Measurements from ENCODE around the gene TSC22D1.

The TSC22D1 gene

DNA sequence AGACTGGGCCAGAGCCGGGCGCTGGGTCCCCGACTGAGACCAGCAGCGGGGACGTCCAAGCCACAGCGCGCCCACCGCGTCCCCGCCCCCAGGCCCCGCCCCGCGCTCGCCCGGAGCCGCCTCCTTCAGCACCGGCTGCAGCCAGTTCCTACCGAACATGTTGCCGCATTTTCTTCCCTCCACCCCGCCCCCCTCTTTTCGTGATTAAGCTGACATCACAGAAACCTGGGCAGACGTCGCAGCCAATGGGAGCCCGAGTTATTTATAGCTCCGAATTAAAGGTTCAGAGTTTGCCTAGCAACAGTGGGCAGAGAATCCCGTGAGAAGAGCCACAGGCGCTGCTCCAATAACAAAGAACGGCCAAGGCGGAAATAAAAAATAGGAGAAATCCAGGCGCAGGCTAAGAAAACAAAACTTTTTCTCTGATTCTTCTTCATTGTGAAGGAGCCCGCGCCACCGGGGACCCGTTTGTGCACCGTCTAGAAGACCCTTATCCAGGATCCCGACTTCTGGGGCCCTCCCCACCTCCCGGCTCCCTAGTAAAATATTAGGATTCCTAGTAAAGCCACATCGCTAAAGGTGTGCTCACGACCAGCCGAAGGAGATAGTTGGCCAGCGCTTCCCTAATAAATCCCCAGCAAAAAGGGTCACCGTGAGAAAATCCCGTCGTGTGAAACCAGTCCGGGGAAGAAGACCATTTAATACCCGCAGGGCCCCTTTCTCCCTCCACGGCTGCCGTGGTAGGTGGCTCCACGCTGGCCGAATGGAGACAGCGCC, 140.8 kb downstream of the TSC22D1 start:
- peak overlapping the region; percentile 87 for H3K27ac ChIP-seq
- DNase-seq (ENCODE audit: low read depth, low spot score), result peak; percentile 97

- H3K27ac ChIP-seq, result peak overlapping the region; percentile 87
- DNase-seq (ENCODE audit: low read depth, low spot score), result no peak
These were observed 141.4 kb downstream of the TSC22D1 start for GRCh38 chr13:44434766-44435141.

- peak overlapping the region; percentile 87 for H3K27ac ChIP-seq
- no peak for DNase-seq (ENCODE audit: low read depth, low spot score)
These were observed 142.0 kb downstream of the TSC22D1 start for GRCh38 chr13:44433863-44434765.

GRCh38 chr13:44432650-44433049, 143.5 kb downstream of the TSC22D1 start:
- no peak overlapping the region for H3K27ac ChIP-seq
- DNase-seq (ENCODE audit: low read depth, low spot score), result no peak

DNA sequence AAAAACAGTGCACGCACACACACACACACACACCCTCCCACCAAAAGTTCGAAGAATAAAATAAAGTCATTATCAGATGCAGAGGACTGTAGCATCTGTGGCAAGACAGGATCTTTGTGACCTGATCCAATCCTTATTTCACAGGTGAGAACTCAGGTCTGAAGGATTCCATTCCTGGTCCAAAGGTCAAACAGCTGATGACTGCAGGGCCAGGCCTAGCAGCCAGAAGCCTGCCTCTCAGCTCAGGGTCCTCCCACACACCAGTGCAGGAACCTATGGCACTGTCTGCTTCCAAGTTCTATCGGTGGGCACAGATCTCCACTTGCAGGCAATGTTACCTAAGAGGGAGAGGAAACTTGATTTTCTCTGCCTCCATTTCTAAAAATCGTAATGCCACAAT, 145.0 kb downstream of the TSC22D1 start:
- H3K27ac ChIP-seq, result no peak overlapping the region
- DNase-seq (ENCODE audit: low read depth, low spot score), result no peak

- DNase-seq (ENCODE audit: low read depth, low spot score), result no peak
These were observed 146.8 kb downstream of the TSC22D1 start for GRCh38 chr13:44429311-44429710.

DNA sequence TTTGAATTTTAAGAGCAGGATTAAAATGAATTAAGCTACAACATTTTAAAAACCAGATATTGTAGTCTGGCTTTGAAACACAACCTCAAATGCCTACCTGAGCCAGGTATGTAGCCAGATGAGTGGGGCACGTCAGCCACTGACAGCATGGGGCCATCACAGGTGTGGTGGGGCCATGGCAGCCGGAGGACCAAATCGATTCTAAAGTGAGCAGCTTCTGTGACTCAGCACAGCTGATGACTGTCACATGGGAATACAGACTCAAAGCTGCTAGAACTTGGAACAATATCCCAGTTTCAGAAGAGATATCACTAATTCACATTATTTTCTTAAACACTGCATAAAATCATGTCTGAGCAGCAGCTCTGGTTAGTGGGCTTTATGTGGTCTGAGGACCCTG, 149.7 kb downstream of the TSC22D1 start:
- no peak for DNase-seq (ENCODE audit: low read depth, low spot score)
- no peak overlapping the region for H3K27ac ChIP-seq

More at GRCh38 chr13:44429311-44429710, 146.8 kb downstream of the TSC22D1 start:
- no peak overlapping the region for H3K27ac ChIP-seq

DNA sequence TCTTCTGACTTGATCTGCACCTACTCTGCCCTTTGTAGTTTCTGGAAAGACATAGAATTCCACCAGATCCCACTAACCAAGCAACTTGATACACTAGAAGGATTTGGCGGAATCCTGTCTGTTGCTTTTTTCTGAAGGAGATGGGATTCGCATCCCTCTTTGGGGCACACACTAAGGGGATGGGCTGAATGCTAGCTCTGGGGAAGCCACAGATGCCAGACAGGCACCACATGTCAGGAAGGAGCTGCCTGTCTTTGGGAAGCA, 150.4 kb downstream of the TSC22D1 start:
- no peak for DNase-seq (ENCODE audit: low read depth, low spot score)
- no peak overlapping the region for H3K27ac ChIP-seq

DNA sequence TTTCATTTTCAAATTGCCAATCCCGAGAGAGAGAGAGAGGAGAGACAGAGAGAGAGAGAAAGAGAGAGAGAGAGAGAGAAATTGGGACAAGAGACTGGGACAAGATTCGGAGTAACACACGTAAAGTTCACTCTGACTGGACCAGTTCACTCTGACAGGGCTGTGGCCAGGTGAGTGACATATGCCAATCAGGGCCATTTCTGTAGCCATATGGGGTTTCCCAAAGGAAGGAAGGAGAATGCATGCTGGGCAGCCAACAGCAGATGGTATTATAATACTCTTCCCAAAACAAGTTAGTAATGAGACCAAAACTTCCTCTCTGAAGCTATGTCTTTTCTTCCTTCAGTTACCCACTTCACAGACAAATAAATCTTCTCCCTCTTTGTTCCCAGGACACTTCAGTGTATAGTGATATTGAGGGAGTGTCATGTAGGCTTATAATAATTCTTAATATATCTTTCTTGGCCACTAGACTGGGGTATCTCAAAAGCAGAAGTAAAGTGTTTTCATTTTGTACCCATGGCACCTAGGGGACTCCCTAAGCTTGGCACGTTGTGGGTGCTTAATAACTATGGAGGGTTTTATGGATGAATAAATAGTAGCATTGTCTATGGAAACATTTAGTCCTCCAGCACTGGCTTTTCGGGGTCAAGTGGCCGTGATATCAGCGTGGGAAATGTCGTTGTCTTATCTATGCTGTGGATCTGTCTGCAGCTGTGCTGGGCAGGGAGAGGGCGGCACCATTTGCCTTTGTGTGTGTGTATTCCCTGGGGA, 150.9 kb downstream of the TSC22D1 start:
- DNase-seq (ENCODE audit: low read depth, low spot score), result no peak
- H3K27ac ChIP-seq, result no peak overlapping the region

DNA sequence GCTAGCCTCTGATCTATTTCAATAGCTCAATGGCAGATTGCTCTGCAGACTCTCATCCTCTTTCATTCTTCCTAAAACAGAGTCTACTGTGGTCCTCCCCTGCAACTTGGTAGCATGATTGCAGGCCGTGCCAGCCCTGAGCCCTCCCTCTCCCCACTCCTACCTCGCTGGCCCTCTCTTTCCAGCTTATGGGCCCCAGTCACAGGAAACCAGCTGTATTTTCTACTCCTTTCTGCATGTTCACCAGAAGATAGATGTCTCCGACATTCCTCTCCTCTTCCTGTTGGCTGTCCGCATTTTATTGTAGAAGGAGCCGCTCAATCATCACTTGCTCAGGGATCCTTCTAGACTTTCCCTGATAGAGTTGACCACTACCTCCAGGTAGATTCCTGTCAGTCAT, 152.3 kb downstream of the TSC22D1 start:
- no peak overlapping the region for H3K27ac ChIP-seq
- DNase-seq (ENCODE audit: low read depth, low spot score), result no peak

GRCh38 chr13:44422755-44423643, 153.1 kb downstream of the TSC22D1 start:
- no peak for DNase-seq (ENCODE audit: low read depth, low spot score)

DNA sequence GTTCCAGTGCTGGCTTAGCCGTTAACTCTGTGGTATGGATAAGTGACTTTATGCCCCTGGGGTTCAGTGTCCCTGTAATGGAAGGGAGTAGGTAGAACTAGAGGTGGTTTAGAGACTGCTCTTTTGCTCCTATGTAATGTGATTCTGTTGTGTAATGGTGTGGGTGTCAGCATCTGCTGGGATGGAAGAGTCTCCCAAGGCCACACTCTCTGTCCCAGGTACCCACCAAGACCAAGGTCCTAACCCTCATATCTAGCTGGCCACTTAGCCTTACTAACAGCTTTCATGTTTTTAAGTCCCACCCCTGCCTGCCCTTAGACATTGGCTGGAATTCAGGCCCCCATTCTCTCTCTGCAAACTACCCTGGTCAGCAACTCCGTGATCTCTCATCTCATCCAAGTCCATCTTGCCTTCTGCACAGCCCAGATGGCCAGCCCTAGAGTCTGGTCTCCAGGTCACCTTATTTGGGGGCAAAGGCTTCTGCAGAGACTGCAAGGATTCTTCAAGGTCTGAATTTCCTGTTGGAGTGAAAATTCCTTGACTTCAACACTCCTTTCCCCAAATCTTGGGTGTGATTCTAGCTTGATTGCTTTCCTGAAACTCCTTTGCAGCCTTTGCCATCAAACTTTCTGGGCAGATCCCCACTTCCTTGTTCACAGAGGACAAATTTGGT, 154.1 kb downstream of the TSC22D1 start:
- no peak overlapping the region for H3K27ac ChIP-seq
- no peak for DNase-seq (ENCODE audit: low read depth, low spot score)

More at GRCh38 chr13:44422755-44423643, 153.1 kb downstream of the TSC22D1 start:
- H3K27ac ChIP-seq, result no peak overlapping the region

DNA sequence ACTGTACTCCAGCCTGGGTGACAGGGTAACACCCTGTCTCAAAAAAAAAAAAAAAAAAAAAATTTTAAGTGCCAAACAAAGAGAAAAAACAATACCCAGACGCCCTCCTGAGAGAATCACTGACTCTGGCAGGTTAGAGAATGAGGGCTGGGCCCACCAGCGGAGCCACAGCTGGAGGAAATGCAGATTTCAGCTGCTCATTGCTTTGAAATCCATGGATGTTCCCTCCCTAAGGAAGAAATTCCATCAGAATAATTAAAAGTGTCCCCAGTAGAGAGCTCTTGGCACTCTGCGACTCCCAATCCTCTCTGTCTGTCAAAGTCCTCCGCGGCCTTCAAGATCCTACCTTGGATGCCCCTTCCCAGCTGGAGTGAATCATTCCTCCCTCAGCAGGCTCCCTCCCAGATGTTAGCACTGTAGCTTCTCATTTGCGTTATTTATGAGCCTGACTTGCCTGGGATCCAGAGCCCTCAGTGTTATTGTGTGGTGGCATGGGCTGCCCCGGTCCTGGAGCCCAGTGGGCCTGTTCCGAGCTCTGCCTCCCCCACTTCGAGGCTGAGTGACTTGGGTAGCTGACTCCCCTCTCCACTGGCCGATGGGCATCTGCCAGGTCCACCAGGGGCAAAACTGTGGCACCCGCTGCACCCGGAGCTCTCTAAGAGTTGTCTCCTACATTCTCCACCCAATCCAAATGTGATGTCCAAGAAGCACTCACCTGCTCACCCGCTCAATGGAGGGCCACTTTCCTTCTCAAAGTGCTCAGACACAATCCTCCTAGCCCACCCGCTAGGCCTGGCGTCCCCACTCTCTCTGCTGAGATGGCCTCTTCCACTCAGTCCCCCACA, 155.5 kb downstream of the TSC22D1 start:
- no peak overlapping the region for H3K27ac ChIP-seq
- DNase-seq (ENCODE audit: low read depth, low spot score), result no peak

DNA sequence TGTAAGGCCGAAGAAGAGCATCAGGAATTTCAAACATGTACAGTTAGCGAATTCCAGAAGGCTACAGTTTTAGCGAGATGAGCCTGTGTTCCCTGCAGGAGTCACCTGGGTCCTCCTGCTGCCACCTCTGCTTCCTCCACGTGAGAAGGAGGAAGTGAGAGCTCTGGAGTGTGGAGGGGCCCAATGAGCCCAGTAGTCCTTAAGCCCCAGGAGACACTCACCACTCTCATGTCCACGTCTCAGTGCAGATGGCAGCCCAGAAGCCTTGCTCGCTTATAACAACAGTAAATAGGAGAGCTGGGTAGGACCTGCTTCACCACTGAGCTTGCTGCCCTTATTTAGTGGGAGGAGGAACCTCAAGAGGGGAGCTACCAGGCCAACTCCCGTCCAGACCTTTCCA, 158.3 kb downstream of the TSC22D1 start:
- no peak for DNase-seq (ENCODE audit: low read depth, low spot score)

DNA sequence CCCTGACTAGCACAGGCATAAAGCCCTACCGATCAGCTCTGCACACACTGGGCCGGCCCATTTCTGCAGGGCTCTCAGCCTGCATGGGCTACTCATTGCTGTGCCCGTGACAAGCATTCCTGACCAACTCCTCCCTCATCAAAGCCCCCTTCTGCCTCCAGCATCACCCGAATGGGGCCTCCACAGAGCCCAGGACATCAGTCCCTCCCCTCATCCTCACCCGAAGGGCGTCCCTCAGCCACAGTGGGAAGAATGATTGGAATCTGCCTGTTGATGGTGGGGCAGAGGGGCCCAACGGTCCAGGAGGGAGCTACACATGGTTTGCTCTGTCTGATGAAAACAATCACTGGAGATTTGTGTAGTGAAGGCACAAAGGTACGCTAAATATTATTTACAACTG, 158.7 kb downstream of the TSC22D1 start:
- no peak for DNase-seq (ENCODE audit: low read depth, low spot score)
- no peak overlapping the region for H3K27ac ChIP-seq

More for the DNA sequence above, 158.3 kb downstream of the TSC22D1 start:
- H3K27ac ChIP-seq, result no peak overlapping the region

GRCh38 chr13:44416744-44417143, 159.4 kb downstream of the TSC22D1 start:
- no peak overlapping the region for H3K27ac ChIP-seq
- DNase-seq (ENCODE audit: low read depth, low spot score), result no peak

DNA sequence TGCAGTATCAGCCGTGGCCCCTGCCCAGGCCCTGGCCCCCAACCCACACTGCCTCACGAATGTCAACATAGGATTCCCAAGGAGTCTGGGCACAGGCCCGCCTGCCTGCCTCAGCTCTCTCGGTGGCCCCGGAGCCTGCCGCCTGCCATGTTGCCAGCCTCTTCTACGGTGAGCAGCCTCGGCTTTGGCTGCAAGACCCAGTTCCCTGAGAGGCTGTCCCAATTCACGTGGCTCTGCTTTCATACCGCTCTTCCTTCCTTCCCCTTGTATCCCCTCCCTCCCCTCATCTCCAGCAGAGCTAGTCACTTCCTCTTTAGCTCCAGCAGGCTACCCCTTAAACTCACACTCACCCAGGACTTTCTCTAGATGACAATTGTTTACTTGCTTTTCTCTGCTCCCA, 159.8 kb downstream of the TSC22D1 start:
- DNase-seq (ENCODE audit: low read depth, low spot score), result no peak
- H3K27ac ChIP-seq, result no peak overlapping the region

DNA sequence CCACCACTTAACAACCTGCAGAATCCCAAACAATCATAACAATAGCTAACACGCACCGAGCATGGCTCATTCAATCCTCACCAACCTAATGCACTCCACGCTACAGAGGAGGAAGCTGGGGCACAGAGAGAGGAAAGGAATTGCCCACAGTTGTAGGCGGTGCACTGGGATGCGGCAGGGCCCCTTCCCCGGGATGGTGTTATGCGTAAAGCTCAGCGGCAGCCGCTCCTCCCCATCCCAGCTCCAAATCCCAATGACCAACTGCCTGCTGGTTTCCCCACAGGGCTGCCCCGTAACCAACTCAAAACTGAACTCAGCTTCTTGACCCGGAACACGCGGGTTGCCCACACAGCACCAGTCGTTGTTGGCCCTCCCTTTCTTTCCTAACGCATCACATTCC, 160.3 kb downstream of the TSC22D1 start:
- no peak overlapping the region for H3K27ac ChIP-seq
- DNase-seq (ENCODE audit: low read depth, low spot score), result no peak

Data from epithelial cell of prostate (primary cell).